Activated CD4-positive, alpha-beta T cell treated with anti-CD3 and anti-CD28 coated beads, Interleukin-2, amount 50 U/mL, for 16 hours (primary cell): ENCODE measurements around the gene SORBS1.
A peak's percentile ranks its signal among the peaks of the same experiment; 100 is the strongest.

Experiments used
- DNase-seq: peaks from one replicate; pipeline ENCODE4 v3.0.0-alpha.2; 2020

SORBS1 gene

DNA sequence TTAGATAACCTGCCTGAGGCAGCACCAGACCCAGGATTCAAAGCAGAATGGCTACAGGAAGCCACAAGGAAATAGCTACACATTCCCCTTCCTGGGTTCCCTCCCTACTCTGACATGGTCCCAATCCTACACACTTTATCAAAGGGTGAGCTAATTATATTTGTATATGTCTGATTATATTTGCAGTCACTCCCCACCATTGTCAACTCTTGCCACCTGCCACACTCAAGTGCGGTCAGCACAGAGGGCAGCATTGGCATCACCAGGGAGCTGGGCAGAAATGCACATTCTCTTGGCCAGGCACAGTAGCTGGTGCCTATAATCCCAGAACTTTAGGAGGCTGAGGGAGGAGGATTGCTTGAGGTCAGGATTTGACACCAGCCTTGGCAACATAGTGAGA is 156.3 kb downstream of the SORBS1 start:
- DNase-seq = no peak

- no peak for DNase-seq
These were observed 156.7 kb downstream of the SORBS1 start for GRCh38 chr10:95404462-95404858.

- no peak for DNase-seq
These were observed 157.3 kb downstream of the SORBS1 start for GRCh38 chr10:95403700-95404461.

DNA sequence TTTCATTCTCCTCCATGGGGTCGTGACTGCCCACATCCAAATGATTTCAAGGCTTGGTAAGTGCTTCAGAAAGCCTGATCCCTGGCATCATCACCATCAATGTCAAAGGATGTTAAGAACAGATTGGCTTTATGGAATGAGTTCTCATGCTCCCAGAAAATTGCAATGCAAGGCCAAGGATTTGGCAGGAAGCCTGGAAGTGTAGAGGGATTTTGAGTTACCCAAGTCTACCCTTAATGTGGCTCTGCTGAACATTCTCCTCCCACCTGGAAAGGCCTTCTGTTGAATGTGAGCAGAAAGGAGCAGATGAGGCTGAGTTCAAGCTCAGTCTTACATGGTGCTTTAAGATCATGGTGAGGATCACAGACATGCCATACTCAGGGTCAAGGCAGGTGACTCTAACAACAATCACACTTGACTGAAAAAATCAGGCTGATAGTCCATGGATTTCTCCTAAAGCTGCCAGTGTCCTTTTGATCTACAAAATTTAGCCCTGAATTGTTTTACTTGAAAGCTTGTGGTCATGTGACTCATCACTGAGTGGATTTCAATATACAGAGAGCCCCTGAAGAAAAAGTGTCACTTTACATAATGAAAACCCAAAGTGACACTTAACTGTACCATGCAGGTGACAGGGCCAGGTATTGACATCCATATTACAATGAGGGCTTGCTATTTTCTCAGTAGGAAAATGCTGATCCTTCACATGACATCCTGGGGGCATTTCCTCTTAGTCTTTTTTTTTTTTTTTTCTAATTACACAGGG is 159.3 kb downstream of the SORBS1 start:
- DNase-seq = no peak

DNA sequence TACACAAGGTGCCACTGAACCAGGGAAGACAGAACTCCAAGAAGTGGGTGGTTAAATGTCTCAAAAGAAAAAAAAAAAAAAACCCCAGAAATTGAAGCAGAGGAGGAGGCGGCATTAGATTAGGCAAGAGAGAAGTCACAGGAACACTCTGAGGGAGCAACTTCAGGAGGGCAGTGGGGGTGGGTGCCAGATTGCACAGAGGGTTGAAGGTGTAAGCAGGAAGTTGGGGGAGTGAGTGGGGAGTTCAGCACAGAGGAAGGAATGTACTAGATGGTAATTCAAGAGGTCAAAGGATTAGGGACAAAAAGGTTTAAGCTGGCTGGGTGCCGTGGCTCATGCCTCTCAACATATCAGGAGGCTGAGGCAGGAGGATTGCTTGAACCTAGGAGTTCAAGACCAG is 160.4 kb downstream of the SORBS1 start:
- no peak for DNase-seq

GRCh38 chr10:95399183-95399582 is 162.0 kb downstream of the SORBS1 start:
- DNase-seq = no peak

GRCh38 chr10:95397747-95398146 is 163.4 kb downstream of the SORBS1 start:
- DNase-seq = no peak

GRCh38 chr10:95395947-95396449 is 165.2 kb downstream of the SORBS1 start:
- no peak for DNase-seq

DNA sequence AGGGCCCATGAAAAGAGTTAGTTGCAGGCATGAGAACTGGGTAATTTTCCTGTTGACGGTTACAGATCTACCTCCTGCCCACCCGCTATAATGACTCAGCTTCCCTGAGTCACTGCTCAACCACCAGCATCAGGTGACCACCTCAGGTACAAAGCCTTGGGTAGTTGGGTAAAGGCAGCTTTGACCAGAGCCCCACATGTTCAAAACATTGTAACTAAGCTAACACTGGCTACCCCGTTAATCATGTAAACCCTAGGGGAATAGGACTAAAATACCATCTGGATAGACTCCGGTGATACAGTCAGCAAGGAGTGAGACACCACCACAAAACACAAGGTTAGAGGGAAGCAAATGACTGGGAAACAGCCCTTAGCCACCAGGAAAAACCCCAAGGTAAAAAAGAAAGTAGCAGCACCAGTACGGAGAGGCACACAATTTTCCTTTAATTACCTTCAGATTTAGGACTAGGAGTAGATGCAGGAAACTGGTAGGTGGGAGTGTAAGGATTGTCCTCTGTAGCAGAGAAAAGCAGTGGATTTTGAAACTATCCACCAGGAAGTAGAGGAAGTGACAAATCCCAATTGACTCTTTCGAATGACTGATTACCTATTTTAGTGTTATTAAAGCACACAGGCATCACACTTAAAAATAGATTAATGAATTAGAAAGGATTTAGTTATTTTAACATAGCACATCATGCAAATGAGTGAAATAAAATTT is 166.8 kb downstream of the SORBS1 start:
- peak; percentile 48 for DNase-seq

- DNase-seq = no peak
These were observed 168.4 kb downstream of the SORBS1 start for GRCh38 chr10:95392681-95393164.

GRCh38 chr10:95392217-95392584 is 169.0 kb downstream of the SORBS1 start:
- no peak for DNase-seq

- no peak for DNase-seq
These were observed 169.5 kb downstream of the SORBS1 start for GRCh38 chr10:95391581-95392216.

GRCh38 chr10:95391164-95391563 is 170.0 kb downstream of the SORBS1 start:
- DNase-seq = no peak

GRCh38 chr10:95389982-95390381 is 171.2 kb downstream of the SORBS1 start:
- no peak for DNase-seq

- no peak for DNase-seq
These were observed 172.0 kb downstream of the SORBS1 start for GRCh38 chr10:95389176-95389575.

- no peak for DNase-seq
These were observed 172.6 kb downstream of the SORBS1 start for GRCh38 chr10:95388539-95388938.

GRCh38 chr10:95388109-95388471 is 173.1 kb downstream of the SORBS1 start:
- DNase-seq = no peak

GRCh38 chr10:95384011-95384704 is 177.0 kb downstream of the SORBS1 start:
- DNase-seq = peak; percentile 20

GRCh38 chr10:95382596-95382995 is 178.6 kb downstream of the SORBS1 start:
- no peak for DNase-seq

DNA sequence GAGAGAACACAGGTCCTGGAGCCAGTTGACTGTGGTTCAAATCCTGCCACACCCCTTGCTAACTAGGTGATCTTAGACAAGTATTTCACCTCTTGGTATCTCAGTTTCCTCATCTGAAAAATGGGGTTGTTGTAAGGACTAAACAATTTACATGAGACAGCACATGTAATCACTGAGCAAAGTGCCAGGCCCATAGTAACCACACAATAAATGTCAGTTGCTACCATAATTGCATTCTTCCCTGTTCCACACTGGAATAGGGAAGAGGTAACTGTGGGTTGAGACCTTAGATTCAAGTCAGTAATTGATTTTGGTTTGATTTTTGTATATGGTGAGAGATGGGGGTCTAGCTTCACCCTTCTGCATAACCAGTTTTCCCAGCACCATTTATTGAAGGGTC is 179.0 kb downstream of the SORBS1 start:
- no peak for DNase-seq

- no peak for DNase-seq
These were observed 183.2 kb downstream of the SORBS1 start for GRCh38 chr10:95377950-95378349.

DNA sequence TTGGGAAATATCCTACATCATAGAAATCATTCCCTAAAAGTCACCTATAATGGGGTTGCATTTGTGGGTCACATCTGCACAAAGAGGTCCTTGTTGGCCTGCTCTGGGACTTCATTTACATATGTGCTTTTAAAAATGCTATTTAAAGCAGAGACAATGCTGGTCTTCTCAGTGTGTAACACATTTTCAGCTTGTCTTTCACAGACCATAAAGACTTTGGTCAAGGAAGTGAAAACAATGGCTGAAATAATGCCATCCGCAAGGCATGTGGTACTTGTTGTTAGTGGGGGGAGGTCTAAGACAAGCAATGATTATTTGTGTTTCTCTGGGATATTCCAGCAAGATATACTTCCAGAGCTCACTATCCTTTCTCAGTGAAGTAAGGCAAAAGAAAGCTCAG is 185.8 kb downstream of the SORBS1 start:
- DNase-seq = no peak
